GM21447 (cell line): ENCODE results near the gene ADD2.

Source experiments
- ATAC-seq: cut with Tn5 transposase; IDR thresholded peaks from one replicate; pipeline ENCODE4 v1.9.1; 2021; ENCODE audit not compliant: unreplicated experiment

ADD2 gene

DNA sequence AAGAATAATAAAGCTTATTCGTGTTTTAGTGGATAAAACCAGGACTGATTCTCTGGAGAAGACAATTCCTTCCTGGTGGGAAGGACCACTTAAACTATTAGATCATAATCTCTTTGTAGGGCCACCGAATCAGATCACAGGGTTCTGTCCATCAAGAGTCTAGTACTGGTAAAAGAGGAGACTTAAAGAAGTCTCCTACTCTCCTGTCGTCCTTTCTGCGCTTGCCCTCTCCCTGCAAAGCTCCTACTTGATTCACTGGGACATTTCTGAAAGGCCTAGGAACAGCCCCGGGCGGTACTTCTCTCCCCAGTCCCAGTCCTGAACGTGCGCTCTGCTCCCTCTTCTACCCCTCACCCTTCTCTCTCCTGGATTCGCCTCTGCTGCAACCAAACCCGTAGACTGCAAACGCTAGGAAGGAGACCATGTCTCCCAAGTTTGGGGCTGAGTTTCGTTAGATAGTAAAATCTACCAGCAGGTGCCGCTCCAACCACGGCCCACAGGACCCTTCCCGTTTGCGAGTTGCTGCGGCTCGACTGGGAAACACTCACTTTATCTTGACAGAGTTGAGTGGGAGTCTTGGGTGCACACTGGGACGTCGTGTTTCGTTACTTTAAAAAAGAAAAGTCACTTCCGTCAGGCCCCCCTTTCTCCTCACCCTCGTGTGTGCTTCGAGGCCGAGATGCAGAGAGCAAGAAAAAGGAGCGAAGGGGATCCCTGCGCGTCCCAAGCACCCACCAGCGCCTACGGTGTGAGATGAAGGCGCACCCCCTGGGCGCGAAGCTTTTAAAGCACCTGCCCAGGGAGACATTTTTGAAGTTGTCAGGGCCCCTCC is 21.5 kb upstream of the ADD2 start:
- ATAC-seq = no peak

DNA sequence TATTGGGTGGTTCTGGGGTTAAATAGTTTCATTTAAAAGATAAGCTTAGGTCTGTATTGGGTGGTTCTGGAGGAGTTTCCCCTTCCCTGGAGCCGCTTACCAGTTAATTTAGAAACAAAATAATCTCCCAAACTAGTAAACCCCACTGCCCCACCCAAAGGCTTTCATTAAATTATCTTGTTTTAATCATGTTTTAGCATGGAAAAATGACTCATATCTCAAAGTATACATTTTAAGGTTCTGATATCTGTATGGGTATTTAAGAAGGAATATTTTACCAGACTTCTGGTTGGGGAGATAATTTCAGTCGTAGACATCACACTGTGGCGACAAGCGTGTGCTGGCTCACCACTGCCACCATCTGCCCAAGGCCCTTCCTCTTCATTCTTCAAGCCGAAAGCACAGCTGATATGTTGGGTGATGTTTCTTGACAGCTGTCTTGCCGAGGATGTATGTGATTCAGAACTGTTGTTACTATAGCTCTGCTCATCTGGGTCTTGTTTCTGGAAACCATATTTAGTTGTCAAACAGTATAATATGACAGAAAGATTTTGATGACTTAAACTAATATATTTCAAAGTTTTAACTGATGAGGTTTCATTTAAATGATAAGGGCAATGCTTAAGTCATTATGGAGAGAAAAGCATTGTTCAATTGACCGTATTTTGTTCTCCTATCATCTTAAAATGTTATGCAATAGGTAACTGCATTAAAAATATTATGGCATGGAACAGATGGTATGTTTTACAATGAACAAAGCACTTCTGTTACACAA is 17.3 kb upstream of the ADD2 start:
- no peak for ATAC-seq

DNA sequence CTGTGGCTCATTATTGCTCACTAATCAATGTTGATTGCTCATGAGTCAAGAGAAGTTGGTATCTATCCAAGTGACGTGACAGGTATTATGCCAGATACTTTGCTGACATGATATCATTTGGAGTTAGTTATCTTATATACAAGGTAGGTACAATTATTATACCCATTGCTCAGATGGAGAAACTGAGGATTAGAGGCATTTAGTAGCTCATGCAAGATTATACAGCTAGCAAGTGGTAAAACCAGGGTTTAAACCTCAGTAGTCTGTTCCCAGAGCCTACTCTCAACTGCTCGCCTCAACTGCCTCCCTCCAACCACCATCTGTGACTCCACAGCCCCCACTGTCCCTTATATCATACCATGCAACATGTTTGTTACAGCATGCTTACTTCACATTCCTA is 16.3 kb upstream of the ADD2 start:
- no peak for ATAC-seq

DNA sequence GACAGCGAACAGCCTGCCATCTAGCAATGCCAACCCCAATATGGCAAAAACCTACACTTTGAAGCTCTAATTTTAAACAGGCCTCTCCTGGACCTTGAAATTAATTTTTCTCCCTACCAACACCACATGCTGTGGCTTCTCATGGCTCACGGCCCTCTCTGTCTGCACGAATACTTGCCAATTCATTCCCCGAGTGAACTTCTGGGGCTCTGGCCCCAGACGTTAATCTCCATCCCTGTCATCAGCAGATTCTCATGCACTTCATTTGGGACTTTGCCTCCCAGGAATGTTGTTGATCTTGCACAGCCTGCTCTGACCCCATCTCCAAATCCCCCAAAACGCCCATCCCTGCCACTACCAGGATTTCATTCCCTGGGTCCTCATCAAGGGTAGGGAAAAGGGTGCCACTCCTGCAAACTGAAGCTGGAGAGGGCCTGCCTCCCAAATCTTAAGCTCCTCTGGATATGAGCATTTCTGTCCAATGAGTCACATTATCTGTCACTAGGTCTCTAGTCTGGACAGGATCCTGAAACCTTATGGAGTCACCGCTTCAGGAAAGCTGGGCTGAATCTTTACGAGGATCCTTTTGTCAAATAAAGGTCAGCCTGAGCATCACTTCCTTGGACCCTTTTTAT is 12.0 kb upstream of the ADD2 start:
- ATAC-seq = no peak

DNA sequence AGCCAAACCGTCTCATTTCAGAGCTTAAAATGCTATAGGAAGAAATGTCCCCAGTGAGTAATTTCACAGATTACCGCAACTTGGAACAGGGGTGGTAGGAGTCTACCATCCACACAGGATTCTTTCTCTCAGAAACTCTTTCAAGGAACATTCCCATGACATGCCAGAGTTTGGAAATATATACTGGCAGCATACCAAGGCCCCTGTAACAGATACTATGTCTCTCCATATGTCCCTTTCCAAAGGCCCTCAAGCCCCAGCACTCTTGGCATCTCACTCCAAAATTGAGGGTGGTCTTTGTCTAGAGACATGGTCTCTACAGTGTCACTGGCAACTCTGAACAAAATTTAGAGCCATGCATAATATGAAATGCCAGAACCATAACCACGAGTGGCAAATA is 11.5 kb upstream of the ADD2 start:
- no peak for ATAC-seq

DNA sequence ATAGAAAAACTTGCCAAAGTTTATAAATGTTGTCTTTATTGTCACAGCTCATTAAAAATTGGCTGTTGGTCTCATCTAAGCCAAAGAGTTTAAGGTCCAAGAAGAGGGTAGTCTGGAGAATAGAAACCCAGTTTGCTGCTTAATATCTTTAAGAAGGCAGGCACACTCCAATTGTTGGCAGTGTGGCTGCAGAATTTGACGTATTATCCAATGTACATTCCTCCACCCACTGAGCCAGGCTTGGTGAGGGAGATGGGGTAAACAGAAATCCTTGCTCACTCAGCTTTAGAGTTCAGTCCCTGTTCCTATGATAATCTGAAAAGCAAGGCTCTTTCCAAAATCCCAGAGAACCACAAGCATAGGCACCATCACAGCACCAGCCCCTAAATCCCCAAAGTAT is 10.7 kb upstream of the ADD2 start:
- ATAC-seq = no peak

DNA sequence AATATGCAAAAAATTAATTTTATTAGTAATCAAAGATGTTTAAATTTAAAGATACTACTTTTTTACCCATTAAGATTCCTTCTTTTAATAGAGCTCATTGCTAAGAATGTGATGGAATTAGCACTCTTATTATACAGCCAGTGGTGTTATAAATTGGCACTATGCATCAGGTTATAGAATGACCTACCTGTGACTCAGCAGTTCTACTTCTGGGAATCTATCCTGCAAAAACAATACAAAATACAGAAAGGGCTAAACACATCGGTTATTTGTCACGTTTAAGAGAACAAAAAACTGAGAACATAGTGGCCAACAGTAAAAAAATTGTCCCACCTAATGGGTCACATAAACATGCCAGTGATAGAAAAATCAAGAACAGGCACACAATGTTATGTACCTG is 9.4 kb upstream of the ADD2 start:
- ATAC-seq = no peak

DNA sequence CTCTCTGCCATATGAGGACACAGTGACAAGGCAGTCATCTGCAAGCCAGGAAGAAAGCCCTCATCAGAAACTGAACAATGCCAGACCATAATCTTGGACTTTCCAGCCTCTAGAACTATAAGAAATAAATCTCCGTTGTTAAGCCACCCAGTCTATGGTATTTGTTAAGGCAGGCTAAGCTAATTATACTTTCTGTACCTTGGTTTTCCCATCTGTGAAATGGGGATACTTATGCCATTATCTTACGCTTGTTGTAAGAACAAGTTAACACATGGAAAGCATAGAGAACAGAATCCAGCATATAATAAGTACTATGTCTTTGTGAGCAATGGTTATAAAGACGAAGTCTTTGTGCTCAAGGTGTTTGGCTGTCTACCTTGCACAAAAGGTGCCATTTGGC is 8.3 kb upstream of the ADD2 start:
- ATAC-seq = no peak

DNA sequence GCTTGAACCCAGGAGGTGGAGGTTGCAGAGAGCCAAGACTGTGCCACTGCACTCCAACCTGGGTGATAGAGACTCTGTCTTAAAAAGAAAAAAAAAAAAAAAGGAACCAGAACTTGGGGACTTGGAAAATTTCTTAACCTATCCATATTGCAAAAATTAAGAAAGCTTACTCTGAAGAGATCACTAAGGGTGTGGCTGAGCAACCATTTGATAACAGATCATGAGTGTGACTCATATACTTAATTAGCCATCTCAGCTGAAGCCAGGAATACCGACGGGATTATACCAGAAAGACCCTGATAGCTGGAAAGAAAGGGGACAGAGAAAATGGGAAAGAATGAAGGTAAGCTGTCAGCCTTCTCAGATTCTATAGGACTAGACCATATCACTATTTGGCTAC is 7.1 kb upstream of the ADD2 start:
- no peak for ATAC-seq

DNA sequence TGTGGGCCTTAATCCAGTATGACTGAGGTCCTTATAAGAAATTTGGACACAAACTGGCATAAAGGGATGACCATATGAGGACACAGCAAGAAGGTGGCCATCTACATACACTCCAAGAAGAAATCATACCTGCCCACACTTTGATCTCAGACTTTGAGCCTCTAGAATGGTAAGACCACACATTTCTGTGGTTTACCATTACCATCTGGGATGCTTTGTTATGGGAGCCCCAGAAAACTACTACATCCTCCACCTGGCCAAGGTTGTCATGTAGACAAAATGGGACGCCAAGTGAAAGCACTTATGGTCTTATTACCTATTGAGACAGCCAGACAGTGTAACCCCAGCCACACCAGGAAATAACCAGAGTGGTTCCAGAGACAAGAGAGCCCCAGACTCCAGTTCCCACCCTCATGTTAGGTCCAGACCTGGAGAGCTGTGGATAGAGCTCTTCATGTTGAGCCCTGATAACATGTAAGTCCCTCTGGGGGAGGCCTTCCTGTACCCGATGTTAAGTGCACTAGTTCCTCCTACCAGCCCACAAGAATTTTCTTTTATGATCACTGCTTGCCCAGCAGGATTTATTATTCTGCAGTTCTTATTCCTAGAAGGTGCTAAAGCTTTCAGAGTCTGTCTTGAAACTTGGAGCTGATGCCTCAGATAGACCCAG is 4.6 kb upstream of the ADD2 start:
- no peak for ATAC-seq

DNA sequence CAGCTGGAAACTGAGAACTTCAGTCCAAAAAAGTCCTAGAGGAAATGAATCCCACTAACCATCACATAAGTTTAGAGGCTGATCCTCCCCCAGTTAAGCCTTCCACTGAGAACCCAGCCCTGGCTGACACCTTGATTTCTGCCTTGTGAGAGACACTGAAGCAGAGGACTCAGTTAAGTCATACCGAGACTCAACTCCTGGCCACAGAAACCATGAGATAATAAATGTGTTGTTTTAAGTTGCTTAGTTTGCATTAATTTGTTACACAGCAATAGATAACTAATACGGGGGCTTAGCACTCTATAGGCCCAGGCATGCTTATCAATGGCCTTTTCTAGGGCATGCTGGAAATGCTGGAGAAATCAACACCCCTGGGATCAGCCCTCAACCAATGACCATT is 3.4 kb upstream of the ADD2 start:
- ATAC-seq = peak; percentile 69

DNA sequence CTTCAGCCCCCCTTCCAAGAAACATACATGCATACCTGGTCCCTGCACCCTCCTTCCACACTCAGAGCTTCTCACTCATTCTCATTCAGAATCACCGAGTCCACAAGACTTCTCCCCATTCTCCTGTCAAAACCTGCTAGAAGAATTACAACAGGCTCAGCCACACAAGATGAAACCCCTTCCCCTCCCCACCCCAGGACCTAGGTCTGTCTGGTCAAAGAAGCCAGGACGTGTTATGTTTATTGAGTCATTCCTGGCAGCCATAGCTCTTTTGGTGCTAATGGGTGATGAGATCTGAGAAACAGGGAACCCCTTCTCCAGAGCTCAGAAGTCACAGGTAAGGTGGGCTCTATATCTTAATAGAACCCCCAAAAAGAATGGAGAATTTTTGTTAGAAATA is 1.4 kb upstream of the ADD2 start:
- ATAC-seq = no peak

DNA sequence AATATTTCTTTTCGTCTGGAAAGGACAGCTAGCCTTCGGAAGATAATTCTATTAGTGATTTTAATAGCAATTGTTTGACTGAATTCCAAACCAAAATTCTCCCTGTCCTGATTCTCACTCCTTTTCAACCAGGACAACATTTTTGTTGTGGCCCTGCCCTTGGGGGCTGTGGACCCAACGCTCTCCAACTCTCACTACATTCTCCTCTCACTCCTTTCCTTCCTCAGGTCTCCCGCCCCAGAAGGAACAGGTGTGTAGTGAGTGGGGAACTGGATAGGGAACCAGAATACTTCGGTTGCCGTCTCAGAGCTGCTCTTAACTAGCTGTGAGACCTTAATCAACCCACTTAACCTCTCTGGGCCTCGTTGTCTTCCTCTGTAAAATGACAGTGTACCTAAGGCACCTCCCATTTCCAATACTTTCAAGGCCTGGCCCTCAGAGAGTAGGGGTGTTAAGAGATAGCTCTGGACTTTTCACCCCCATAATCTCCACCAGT is 638 bp upstream of the ADD2 start:
- no peak for ATAC-seq

DNA sequence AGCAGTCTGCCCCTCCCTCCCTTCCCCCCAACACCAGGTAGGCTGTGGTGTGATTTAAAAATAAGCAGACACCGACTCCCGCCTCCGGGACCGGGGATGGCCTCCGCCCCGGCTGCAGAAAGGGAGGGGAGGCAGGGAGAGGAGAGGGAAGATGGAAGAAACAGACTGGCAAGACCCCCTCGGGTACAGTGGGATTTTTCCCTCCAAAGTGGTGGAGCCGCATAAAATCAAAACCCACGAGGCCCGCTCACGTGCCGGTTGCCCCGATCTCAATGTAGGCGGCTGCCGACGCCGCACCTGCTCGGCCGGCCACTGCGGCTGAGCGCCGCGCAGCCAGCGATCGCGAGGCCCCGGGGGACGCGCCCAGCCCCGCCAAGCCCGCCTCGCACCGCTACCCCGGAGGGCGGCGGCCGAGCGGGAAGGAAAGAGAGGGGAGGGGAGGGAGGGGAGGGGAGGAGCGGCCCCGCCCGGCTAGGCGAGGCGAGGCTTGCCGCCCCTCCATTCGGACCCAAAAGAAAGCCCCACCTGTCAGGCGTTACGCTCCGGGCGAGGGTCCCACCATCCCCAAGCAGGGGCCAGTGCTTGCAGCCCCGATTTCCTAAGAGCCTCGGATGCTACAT is 811 bp downstream of the ADD2 start:
- no peak for ATAC-seq

DNA sequence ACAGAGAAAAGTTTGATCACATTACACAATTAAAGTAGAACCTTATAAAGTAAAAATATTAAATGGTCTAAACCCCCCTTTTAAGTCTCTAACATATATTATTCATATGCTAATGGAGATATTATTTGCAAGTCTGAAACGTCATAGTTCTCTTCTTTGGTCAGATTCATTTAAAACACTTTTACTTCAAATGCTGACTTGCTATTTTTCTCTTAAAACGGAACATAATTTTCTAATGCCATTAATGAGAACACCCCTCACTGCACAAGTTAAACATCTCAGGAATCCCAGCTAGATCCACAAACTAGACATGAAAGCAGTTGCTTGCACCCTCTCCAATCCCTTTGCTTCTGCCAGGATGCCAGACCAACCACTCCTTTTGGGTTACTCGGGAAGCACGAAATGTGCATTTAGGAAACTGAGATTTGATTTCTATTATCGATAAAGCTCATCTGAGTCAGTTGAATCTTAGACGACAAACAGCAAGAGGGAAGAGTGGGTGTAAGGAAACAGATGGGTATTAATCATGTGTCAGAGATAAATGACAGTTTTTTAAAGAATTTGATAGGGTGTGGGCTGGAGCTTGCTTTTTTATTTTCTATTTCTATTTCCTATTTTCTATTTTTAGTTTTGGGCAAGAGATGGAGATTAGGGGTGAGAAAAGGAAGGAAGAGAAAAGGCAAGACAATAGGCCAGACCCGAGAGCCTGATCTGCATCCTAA is 1.5 kb downstream of the ADD2 start:
- ATAC-seq = no peak

DNA sequence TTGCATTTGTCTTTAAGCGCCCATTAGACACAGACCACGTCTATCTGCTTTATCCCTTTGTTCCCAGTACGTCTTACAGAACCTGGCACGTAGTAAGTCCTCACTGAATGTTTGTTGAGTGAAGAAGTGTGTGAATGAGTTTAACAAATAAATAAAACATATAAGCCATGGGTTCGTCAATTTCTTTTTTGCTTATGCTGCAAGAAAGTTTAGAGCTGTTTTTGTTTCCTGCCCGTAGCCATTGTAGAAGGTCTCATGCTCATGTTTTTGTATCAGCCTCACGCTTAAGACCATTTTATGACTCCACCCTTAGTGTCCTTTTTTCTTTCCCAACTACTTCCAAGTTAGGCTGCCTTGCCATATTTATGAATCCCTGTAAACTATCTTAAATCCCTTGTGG is 2.5 kb downstream of the ADD2 start:
- ATAC-seq = no peak

DNA sequence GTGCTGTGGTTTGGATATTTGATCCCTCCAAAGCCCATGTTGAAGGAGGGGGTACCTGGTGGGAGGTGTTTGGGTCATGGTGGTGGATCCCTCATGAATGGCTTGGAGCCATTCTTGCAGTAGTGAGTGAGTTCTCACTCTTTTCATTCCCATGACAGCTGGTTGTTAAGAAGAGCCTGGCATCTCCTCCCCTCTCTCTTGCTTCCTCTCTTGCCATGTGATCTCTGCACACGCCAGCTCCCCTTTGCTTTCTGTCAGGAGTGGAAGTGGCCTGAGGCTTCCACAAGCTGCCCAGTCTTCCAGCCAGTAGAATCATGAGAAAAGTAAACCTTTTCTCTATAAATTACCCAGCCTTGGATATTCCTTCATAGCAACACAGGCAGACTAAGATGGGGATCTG is 8.6 kb downstream of the ADD2 start:
- ATAC-seq = no peak

DNA sequence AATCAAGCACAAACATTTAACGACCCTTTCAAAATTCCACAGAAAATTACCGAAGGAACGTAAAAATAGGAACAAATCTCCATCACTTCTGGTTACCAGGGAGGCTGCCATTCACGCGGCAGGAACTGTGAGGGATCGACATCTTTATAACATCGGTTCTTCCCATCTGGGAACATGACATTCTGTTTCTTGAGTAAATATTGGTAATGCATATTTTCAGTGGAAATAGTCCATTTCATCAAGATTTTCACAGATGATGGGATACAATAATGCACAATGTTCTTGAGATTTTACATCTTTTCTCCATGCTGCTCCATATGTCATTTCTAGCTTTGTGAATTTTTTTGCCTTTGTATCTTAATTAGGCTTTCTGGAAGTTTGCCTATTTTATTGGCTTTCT is 10.0 kb downstream of the ADD2 start:
- no peak for ATAC-seq

DNA sequence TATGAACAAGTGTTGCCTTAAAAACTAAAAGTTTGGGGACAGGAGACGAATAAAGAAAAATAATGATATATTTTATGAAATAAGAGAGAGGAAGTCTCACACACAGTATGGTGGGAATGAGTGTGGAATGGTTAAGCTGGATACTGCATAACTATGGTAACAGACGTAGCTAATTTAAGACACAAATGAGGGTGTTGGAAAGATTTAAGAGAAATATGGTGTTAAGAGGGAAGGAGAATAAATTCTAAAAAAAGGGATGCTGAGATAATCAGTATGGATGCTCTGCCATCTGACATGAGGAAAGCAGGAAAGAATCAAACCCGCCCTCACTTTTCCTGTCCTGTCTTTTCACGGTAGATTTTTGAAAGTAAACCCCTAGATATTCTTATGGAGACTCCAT is 10.6 kb downstream of the ADD2 start:
- no peak for ATAC-seq

DNA sequence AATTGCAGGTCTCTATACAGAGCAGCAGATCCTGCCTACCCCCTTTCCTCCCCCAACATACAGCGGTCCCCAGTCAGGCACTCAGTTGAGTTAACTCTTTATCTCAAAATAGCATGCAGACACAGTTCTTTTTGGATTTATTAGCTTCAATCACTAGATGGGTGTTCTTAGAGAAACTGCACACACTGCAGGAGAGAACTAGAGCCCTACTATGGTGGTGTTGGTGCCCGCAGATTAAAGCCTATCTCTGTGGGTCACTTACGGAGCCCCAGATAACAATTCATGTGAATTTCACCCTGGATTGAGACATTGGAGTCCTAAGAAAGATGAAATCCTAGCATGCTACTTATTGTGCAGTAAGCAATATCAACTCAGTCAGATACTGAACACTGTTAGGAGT is 11.9 kb downstream of the ADD2 start:
- no peak for ATAC-seq
